ENCODE results near the gene GPC4. TPM values are rescaled to one million over a fixed set of nuclear protein-coding genes. Genes with fewer than 3 reads are reported as not detected.

Gene GPC4
- not detected for total RNA-seq

GRCh38 chrX:133415276-133416105 is at the start of gene GPC4:
Gene GPC4 (minus strand): TSS chrX:133415489. CDS start chrX:133414965, 524 bp downstream.
- ChIA-PET CTCF (interaction anchor here (0.6 kb wide), 1 partner anchor 588 kb away, joined by 3 read pairs; no protein-coding TSS in a partner anchor), POLR2A (no interaction called here)
- H3K4me3 Mint-ChIP-seq = peak within 1 kb of the TSS; percentile 57
- H3K36me3 Mint-ChIP-seq (ENCODE audit: low read depth) = no peaks in the 10 kb centered on the region
- H3K27ac Mint-ChIP-seq = no peak within 1 kb of the TSS
- DNase-seq (peak; percentile 11), ATAC-seq (peak; percentile 26)
- H3K27me3 Mint-ChIP-seq = peaks cover 46% of the 10 kb centered on the region
- peaks cover 5% of the 10 kb centered on the region for H3K4me1 Mint-ChIP-seq
- intact Hi-C loops (cut with DNase I, micrococcal nuclease) = no loop called here
- no peaks in the 10 kb centered on the region for H3K9me3 Mint-ChIP-seq (ENCODE audit: low read depth)

GRCh38 chrX:133461231-133461630 is 45.9 kb upstream of the GPC4 start:
- no peaks in the 10 kb centered on the region for H3K4me1 Mint-ChIP-seq
- no peak overlapping the region for H3K4me3 Mint-ChIP-seq
- intact Hi-C loops (cut with DNase I, micrococcal nuclease) = no loop called here
- H3K9me3 Mint-ChIP-seq (ENCODE audit: low read depth) = no peaks in the 10 kb centered on the region
- ChIA-PET POLR2A (no interaction called here), CTCF (no interaction called here)
- DNase-seq = no peak
- H3K27me3 Mint-ChIP-seq = no peaks in the 10 kb centered on the region
- no peaks in the 10 kb centered on the region for H3K36me3 Mint-ChIP-seq (ENCODE audit: low read depth)
- no peak for ATAC-seq
- H3K27ac Mint-ChIP-seq = no peak overlapping the region

- DNase-seq = no peak
- ChIA-PET CTCF (no interaction called here), POLR2A (no interaction called here)
- no peak overlapping the region for H3K27ac Mint-ChIP-seq
- ATAC-seq = no peak
- H3K36me3 Mint-ChIP-seq (ENCODE audit: low read depth) = no peaks in the 10 kb centered on the region
- H3K9me3 Mint-ChIP-seq (ENCODE audit: low read depth) = no peaks in the 10 kb centered on the region
- intact Hi-C loops (cut with DNase I, micrococcal nuclease) = no loop called here
- H3K27me3 Mint-ChIP-seq = no peaks in the 10 kb centered on the region
- no peak overlapping the region for H3K4me3 Mint-ChIP-seq
- no peaks in the 10 kb centered on the region for H3K4me1 Mint-ChIP-seq
Observed at GRCh38 chrX:133454924-133455323, 39.6 kb upstream of the GPC4 start.

GRCh38 chrX:133454491-133454914 is 39.2 kb upstream of the GPC4 start:
- no peaks in the 10 kb centered on the region for H3K36me3 Mint-ChIP-seq (ENCODE audit: low read depth)
- H3K27ac Mint-ChIP-seq = no peak overlapping the region
- H3K4me1 Mint-ChIP-seq = no peaks in the 10 kb centered on the region
- no peak for DNase-seq
- H3K27me3 Mint-ChIP-seq = no peaks in the 10 kb centered on the region
- ATAC-seq = no peak
- intact Hi-C loops (cut with DNase I, micrococcal nuclease) = no loop called here
- no peaks in the 10 kb centered on the region for H3K9me3 Mint-ChIP-seq (ENCODE audit: low read depth)
- POLR2A ChIA-PET = no interaction called here
- CTCF ChIA-PET = no interaction called here
- H3K4me3 Mint-ChIP-seq = no peak overlapping the region

GRCh38 chrX:133448512-133449076 is 33.3 kb upstream of the GPC4 start:
- POLR2A ChIA-PET = no interaction called here
- Mint-ChIP-seq H3K36me3 (ENCODE audit: low read depth) (no peaks in the 10 kb centered on the region), H3K27ac (no peak overlapping the region), H3K27me3 (peaks cover 8% of the 10 kb centered on the region), H3K9me3 (ENCODE audit: low read depth) (no peaks in the 10 kb centered on the region), H3K4me1 (peaks cover 2% of the 10 kb centered on the region), H3K4me3 (no peak overlapping the region)
- ATAC-seq (no peak), DNase-seq (no peak)
- intact Hi-C loops (cut with DNase I, micrococcal nuclease) = no loop called here
- CTCF ChIA-PET = no interaction called here

GRCh38 chrX:133444952-133445831 is 29.9 kb upstream of the GPC4 start:
- H3K4me1 Mint-ChIP-seq = peaks cover 2% of the 10 kb centered on the region
- ChIA-PET CTCF (no interaction called here), POLR2A (interaction anchor here (0.7 kb wide), 1 partner anchor 28 kb away, joined by 3 read pairs; no protein-coding TSS in a partner anchor)
- H3K27ac Mint-ChIP-seq = no peak overlapping the region
- intact Hi-C loops (cut with DNase I, micrococcal nuclease) = no loop called here
- DNase-seq (no peak), ATAC-seq (no peak)
- H3K36me3 Mint-ChIP-seq (ENCODE audit: low read depth) = no peaks in the 10 kb centered on the region
- no peaks in the 10 kb centered on the region for H3K9me3 Mint-ChIP-seq (ENCODE audit: low read depth)
- no peak overlapping the region for H3K4me3 Mint-ChIP-seq
- H3K27me3 Mint-ChIP-seq = peaks cover 8% of the 10 kb centered on the region

GRCh38 chrX:133444196-133444595 is 28.9 kb upstream of the GPC4 start:
- H3K27ac Mint-ChIP-seq = no peak overlapping the region
- H3K4me3 Mint-ChIP-seq = no peak overlapping the region
- intact Hi-C loops (cut with DNase I, micrococcal nuclease) = no loop called here
- DNase-seq = no peak
- no peak for ATAC-seq
- no peaks in the 10 kb centered on the region for H3K9me3 Mint-ChIP-seq (ENCODE audit: low read depth)
- ChIA-PET POLR2A (no interaction called here), CTCF (no interaction called here)
- no peaks in the 10 kb centered on the region for H3K36me3 Mint-ChIP-seq (ENCODE audit: low read depth)
- H3K4me1 Mint-ChIP-seq = peaks cover 2% of the 10 kb centered on the region
- H3K27me3 Mint-ChIP-seq = peaks cover 8% of the 10 kb centered on the region

GRCh38 chrX:133440797-133441163 is 25.5 kb upstream of the GPC4 start:
- Mint-ChIP-seq H3K36me3 (ENCODE audit: low read depth) (no peaks in the 10 kb centered on the region), H3K4me3 (no peak overlapping the region), H3K27me3 (peaks cover 5% of the 10 kb centered on the region), H3K27ac (no peak overlapping the region), H3K4me1 (peaks cover 2% of the 10 kb centered on the region), H3K9me3 (ENCODE audit: low read depth) (no peaks in the 10 kb centered on the region)
- DNase-seq (no peak), ATAC-seq (no peak)
- intact Hi-C loops (cut with DNase I, micrococcal nuclease) = no loop called here
- POLR2A ChIA-PET = no interaction called here
- CTCF ChIA-PET = no interaction called here

GRCh38 chrX:133440081-133440796 is 24.9 kb upstream of the GPC4 start:
- Mint-ChIP-seq H3K4me1 (no peaks in the 10 kb centered on the region), H3K4me3 (no peak overlapping the region), H3K36me3 (ENCODE audit: low read depth) (no peaks in the 10 kb centered on the region), H3K9me3 (ENCODE audit: low read depth) (no peaks in the 10 kb centered on the region), H3K27me3 (peaks cover 2% of the 10 kb centered on the region), H3K27ac (no peak overlapping the region)
- DNase-seq = no peak
- ChIA-PET POLR2A (no interaction called here), CTCF (no interaction called here)
- no peak for ATAC-seq
- intact Hi-C loops (cut with DNase I, micrococcal nuclease) = no loop called here

GRCh38 chrX:133437766-133438165 is 22.5 kb upstream of the GPC4 start:
- ChIA-PET CTCF (no interaction called here), POLR2A (no interaction called here)
- Mint-ChIP-seq H3K9me3 (ENCODE audit: low read depth) (no peaks in the 10 kb centered on the region), H3K4me1 (no peaks in the 10 kb centered on the region), H3K4me3 (no peak overlapping the region), H3K27me3 (no peaks in the 10 kb centered on the region), H3K27ac (no peak overlapping the region), H3K36me3 (ENCODE audit: low read depth) (no peaks in the 10 kb centered on the region)
- intact Hi-C loops (cut with DNase I, micrococcal nuclease) = no loop called here
- DNase-seq = no peak
- ATAC-seq = no peak

GRCh38 chrX:133437356-133437755 is 22.1 kb upstream of the GPC4 start:
- no peaks in the 10 kb centered on the region for H3K27me3 Mint-ChIP-seq
- ATAC-seq (no peak), DNase-seq (no peak)
- POLR2A ChIA-PET = no interaction called here
- no peaks in the 10 kb centered on the region for H3K36me3 Mint-ChIP-seq (ENCODE audit: low read depth)
- no peak overlapping the region for H3K27ac Mint-ChIP-seq
- CTCF ChIA-PET = no interaction called here
- H3K4me3 Mint-ChIP-seq = no peak overlapping the region
- H3K9me3 Mint-ChIP-seq (ENCODE audit: low read depth) = no peaks in the 10 kb centered on the region
- intact Hi-C loops (cut with DNase I, micrococcal nuclease) = no loop called here
- H3K4me1 Mint-ChIP-seq = no peaks in the 10 kb centered on the region

Data from activated CD4-positive, alpha-beta T cell treated with anti-CD3 and anti-CD28 coated beads for 36 hours (primary cell).